Head of caudate nucleus (tissue), 42 donors: ENCODE data around the gene TNRC6C.
"Not testable (repeated sequence)": the region's sequence is repeated elsewhere in the genome, so short reads cannot be mapped to it uniquely, and the experiment has no call there.

Source experiments
- DNase-seq, 42 donors: peaks; one replicate each; pipeline versions ENCODE4 v3.0.0 to v3.0.0-alpha.2; 2020 to 2021; ENCODE audit warnings: mixed read lengths in 7 of 42
- intact Hi-C: fragments of 100-400 bp; cut with DNase I; formaldehyde crosslinking; loops from one replicate; pipeline ENCODE4 v1.15.0; 2022

Gene TNRC6C

GRCh38 chr17:77928519-77929179, 29.9 kb upstream of the TNRC6C start:
- DNase-seq = no peak
- intact Hi-C loops = no loop called here

GRCh38 chr17:77929180-77929564, 29.3 kb upstream of the TNRC6C start:
- DNase-seq = no peak
- intact Hi-C loops = no loop called here

GRCh38 chr17:77929871-77930436, 28.5 kb upstream of the TNRC6C start:
- no peak for DNase-seq
- intact Hi-C loops = no loop called here

GRCh38 chr17:77930780-77931768, 27.4 kb upstream of the TNRC6C start:
- DNase-seq = no peak
- intact Hi-C loops = no loop called here

GRCh38 chr17:77933777-77934398, 24.6 kb upstream of the TNRC6C start:
- intact Hi-C loops = no loop called here
- DNase-seq = no peak

- intact Hi-C loops = no loop called here
- no peak for DNase-seq
These were observed 23.4 kb upstream of the TNRC6C start for GRCh38 chr17:77935121-77935571.

GRCh38 chr17:77935744-77936143, 22.8 kb upstream of the TNRC6C start:
- DNase-seq = not testable (repeated sequence)

GRCh38 chr17:77936881-77937280, 21.6 kb upstream of the TNRC6C start:
- intact Hi-C loops = no loop called here
- no peak for DNase-seq

More at GRCh38 chr17:77935744-77936143, 22.8 kb upstream of the TNRC6C start:
- intact Hi-C loops = not testable (repeated sequence)

GRCh38 chr17:77941004-77941403, 17.5 kb upstream of the TNRC6C start:
- no peak for DNase-seq
- intact Hi-C loops = no loop called here

- peak; percentile 64 to 95 (median 86) for DNase-seq
- intact Hi-C loops = no loop called here
These were observed 16.2 kb upstream of the TNRC6C start for GRCh38 chr17:77942112-77942988.

- intact Hi-C loops = no loop called here
- no peak for DNase-seq
These were observed 14.5 kb upstream of the TNRC6C start for GRCh38 chr17:77943971-77944370.

- intact Hi-C loops = no loop called here
- DNase-seq = no peak
These were observed 13.9 kb upstream of the TNRC6C start for GRCh38 chr17:77944390-77945222.

- DNase-seq = peak in 5 of 42 donors; percentile 34 to 73 (median 53)
- intact Hi-C loops = no loop called here
These were observed 11.4 kb upstream of the TNRC6C start for GRCh38 chr17:77946900-77947645.

- peak in 41 of 42 donors; percentile 42 to 92 (median 77) for DNase-seq
- intact Hi-C loops = no loop called here
These were observed 9.8 kb upstream of the TNRC6C start for GRCh38 chr17:77948690-77949114.

GRCh38 chr17:77951123-77951522, 7.4 kb upstream of the TNRC6C start:
- peak in 1 of 42 donors; percentile 2 for DNase-seq
- intact Hi-C loops = no loop called here

- peak in 1 of 42 donors; percentile 1 for DNase-seq
- intact Hi-C loops = no loop called here
These were observed 6.1 kb upstream of the TNRC6C start for GRCh38 chr17:77952368-77952767.
